Mesenchymal stem cell (in vitro differentiated cells and primary cell): ENCODE data around the gene C22orf23.
"Not testable (repeated sequence)": the region's sequence is repeated elsewhere in the genome, so short reads cannot be mapped to it uniquely, and the experiment has no call there.

ENCODE experiments used
- DNase-seq: peaks from one replicate; pipeline ENCODE4 v3.0.0-alpha.2; 2013
- H2AFZ ChIP-seq: one replicate; pipeline ENCODE4 v1.6.1; 2013; ENCODE audit warnings: low read depth, mild to moderate bottlenecking, control low read depth, inconsistent platforms, low read length, moderate library complexity
- H2AK5ac ChIP-seq: 2 replicates; pipeline ENCODE4 v1.6.1; 2013; ENCODE audit warnings: low read length, moderate library complexity, mild to moderate bottlenecking, inconsistent platforms; ENCODE audit not compliant: severe bottlenecking
- H2BK120ac ChIP-seq: one replicate; pipeline ENCODE4 v1.6.1; 2013; ENCODE audit warnings: low read depth, mild to moderate bottlenecking, inconsistent platforms, low read length, moderate library complexity
- H2BK12ac ChIP-seq, 2 experiments: one replicate each; pipeline ENCODE4 v1.6.1; 2013; ENCODE audit warnings: inconsistent platforms in 2 of 2, low read length in 2 of 2, mild to moderate bottlenecking in 2 of 2, moderate library complexity in 2 of 2, control low read depth in 1 of 2
- H2BK15ac ChIP-seq: one replicate; pipeline ENCODE4 v1.6.1; 2013; ENCODE audit warnings: mild to moderate bottlenecking, low read depth, inconsistent platforms; ENCODE audit not compliant: poor library complexity, severe bottlenecking
- H2BK5ac ChIP-seq: 2 replicates; pipeline ENCODE4 v1.6.1; 2013; ENCODE audit warnings: low read depth, mild to moderate bottlenecking, low read length, control low read depth, inconsistent platforms; ENCODE audit not compliant: poor library complexity, severe bottlenecking
- H3K14ac ChIP-seq, 2 experiments: one replicate each; pipeline ENCODE4 v1.6.1; 2013; ENCODE audit warnings: inconsistent platforms in 2 of 2, low read length in 2 of 2, control low read depth in 1 of 2, mild to moderate bottlenecking in 1 of 2, moderate library complexity in 1 of 2
- H3K18ac ChIP-seq, 2 experiments: one replicate each; pipeline ENCODE4 v1.6.1; 2013; ENCODE audit warnings: inconsistent platforms in 2 of 2, low read length in 2 of 2, control low read depth in 1 of 2, low read depth in 1 of 2, mild to moderate bottlenecking in 1 of 2
- H3K23ac ChIP-seq, 2 experiments: one replicate each; pipeline ENCODE4 v1.6.1; 2013; ENCODE audit warnings: inconsistent platforms in 2 of 2, low read length in 2 of 2, mild to moderate bottlenecking in 2 of 2, moderate library complexity in 2 of 2, control low read depth in 1 of 2
- H3K27ac ChIP-seq: 2 replicates; pipeline ENCODE4 v1.5.1; 2013; ENCODE audit warnings: mild to moderate bottlenecking, moderate library complexity, low read length, control low read depth, inconsistent platforms; ENCODE audit not compliant: poor library complexity, severe bottlenecking
- H3K27me3 ChIP-seq, 2 experiments: 2 replicates each; pipeline versions ENCODE4 v1.6.1 to v1.7.0; 2013; ENCODE audit warnings: low read length in 2 of 2, mild to moderate bottlenecking in 2 of 2, moderate library complexity in 2 of 2, control low read depth in 1 of 2, inconsistent platforms in 1 of 2; ENCODE audit not compliant: control insufficient read depth in 1 of 2, insufficient read depth in 1 of 2
- H3K36me3 ChIP-seq, 2 experiments: 2 replicates each; pipeline versions ENCODE4 v1.6.1 to v1.7.0; 2013; ENCODE audit warnings: low read length in 2 of 2, control low read depth in 1 of 2, inconsistent platforms in 1 of 2, low read depth in 1 of 2, mild to moderate bottlenecking in 1 of 2; ENCODE audit not compliant: insufficient read depth in 2 of 2, control insufficient read depth in 1 of 2
- H3K4ac ChIP-seq, 2 experiments: one replicate each; pipeline ENCODE4 v1.6.1; 2013; ENCODE audit warnings: inconsistent platforms in 2 of 2, low read length in 2 of 2, mild to moderate bottlenecking in 2 of 2, moderate library complexity in 2 of 2, control low read depth in 1 of 2, low read depth in 1 of 2
- H3K4me1 ChIP-seq: 2 replicates; pipeline ENCODE4 v1.6.1; 2013; ENCODE audit warnings: low read depth, low read length, control low read depth; ENCODE audit not compliant: control insufficient read depth, insufficient read depth
- H3K4me2 ChIP-seq: 2 replicates; pipeline ENCODE4 v1.6.1; 2013; ENCODE audit warnings: low read length, mild to moderate bottlenecking, inconsistent platforms; ENCODE audit not compliant: poor library complexity, severe bottlenecking
- H3K4me3 ChIP-seq, 2 experiments: 2 replicates each; pipeline versions ENCODE4 v1.5.1 to v1.7.0; 2013; ENCODE audit warnings: low read length in 2 of 2, mild to moderate bottlenecking in 2 of 2, control low read depth in 1 of 2, low read depth in 1 of 2; ENCODE audit not compliant: insufficient read depth in 1 of 2
- H3K79me1 ChIP-seq: replicated peaks from 2 replicates; pipeline ENCODE4 v1.6.1; 2013; ENCODE audit warnings: mild to moderate bottlenecking, control low read depth, low read length, inconsistent platforms; ENCODE audit not compliant: poor library complexity, severe bottlenecking
- H3K9ac ChIP-seq: 2 replicates; pipeline ENCODE4 v1.7.0; 2013; ENCODE audit warnings: mild to moderate bottlenecking, low read length, moderate library complexity
- H3K9me3 ChIP-seq: 2 replicates; pipeline ENCODE4 v1.7.0; 2013; ENCODE audit warnings: mild to moderate bottlenecking, low read length; ENCODE audit not compliant: control insufficient read depth
- H4K8ac ChIP-seq: one replicate; pipeline ENCODE4 v1.6.1; 2013; ENCODE audit warnings: inconsistent platforms, mild to moderate bottlenecking, low read length, moderate library complexity
- H4K91ac ChIP-seq: one replicate; pipeline ENCODE4 v1.6.1; 2013; ENCODE audit warnings: mild to moderate bottlenecking, low read length, inconsistent platforms
- WGBS: methylation state at CpG from one replicate; pipeline ENCODE4 v1.1.7; 2013; ENCODE audit warnings: mixed read lengths; 5-methylcytosine and 5-hydroxymethylcytosine counted together

Gene C22orf23

DNA sequence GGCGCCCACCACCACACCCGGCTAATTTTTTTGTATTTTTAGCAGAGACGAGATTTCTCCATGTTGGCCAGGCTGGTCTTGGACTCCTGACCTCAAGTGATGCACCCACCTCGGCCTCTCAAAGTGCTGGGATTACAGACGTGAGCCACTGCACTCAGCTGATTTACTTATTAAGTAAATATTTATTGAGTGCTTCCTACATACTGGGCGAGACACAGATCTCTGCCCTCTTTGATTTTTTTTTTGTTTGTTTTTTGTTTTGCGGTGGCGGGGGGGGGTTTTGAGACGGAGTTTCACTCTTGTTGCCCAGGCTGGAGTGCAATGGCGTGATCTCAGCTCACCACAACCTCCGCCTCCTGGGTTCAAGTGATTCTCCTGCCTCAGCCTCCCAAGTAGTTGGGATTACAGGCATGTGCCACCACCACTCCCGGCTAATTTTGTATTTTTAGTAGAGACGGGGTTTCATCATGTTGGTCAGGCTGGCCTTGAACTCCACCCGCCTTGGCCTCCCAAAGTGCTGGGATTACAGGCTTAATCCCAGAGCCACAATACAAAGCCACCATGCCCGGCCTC lies 2.5 kb upstream of the C22orf23 start:
- H2AK5ac ChIP-seq, H4K91ac ChIP-seq, H4K8ac ChIP-seq, H3K27ac ChIP-seq, H3K14ac ChIP-seq, H3K9ac ChIP-seq, H3K4ac ChIP-seq, H3K4me2 ChIP-seq, H2BK15ac ChIP-seq, H3K27me3 ChIP-seq, H2AFZ ChIP-seq, H3K23ac ChIP-seq, H3K9me3 ChIP-seq, H2BK5ac ChIP-seq, H3K4me3 ChIP-seq, H2BK12ac ChIP-seq, H3K18ac ChIP-seq, H2BK120ac ChIP-seq: not testable (repeated sequence)
- peaks cover 11% of the 10 kb centered on the region for H3K4me1 ChIP-seq
- peak; percentile 43 for DNase-seq
- 87% methylated on average over 14 of the region's 15 CpGs for WGBS
- H3K79me1 ChIP-seq, result peaks cover 24% of the 10 kb centered on the region
- H3K36me3 ChIP-seq, result peaks cover 37 to 45% of the 10 kb centered on the region in 2 experiments

DNA sequence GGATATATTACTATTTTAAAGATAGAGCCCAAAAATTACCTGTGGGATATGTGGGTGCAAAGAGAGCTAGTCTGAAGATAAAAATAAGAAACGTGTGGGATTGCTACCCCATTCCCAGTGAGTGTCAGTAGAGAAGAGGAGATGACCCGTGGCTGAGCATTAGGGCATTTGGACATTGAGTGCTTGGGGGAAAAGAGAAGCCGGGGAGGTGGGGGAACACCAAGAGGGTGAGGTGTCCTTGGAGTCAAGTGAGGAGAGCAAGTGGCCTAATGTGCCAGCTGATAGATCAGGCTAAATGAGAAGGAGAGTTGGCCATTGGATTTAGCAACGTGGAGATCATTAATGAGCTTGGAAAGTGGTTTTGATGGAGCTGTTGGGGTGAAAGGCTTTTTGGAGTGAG lies 1.3 kb upstream of the C22orf23 start:
- WGBS, result 95% methylated on average over 4 of the region's 4 CpGs
- H3K9me3 ChIP-seq, result no peaks in the 10 kb centered on the region
- H4K91ac ChIP-seq, result no peak overlapping the region
- H2AFZ ChIP-seq, result no peak overlapping the region
- H3K4me2 ChIP-seq, result peak overlapping the region; percentile 94
- H3K14ac ChIP-seq, result no peak overlapping the region
- H2BK12ac ChIP-seq, result no peak overlapping the region
- H3K9ac ChIP-seq, result peak overlapping the region; percentile 97
- no peak overlapping the region for H3K27ac ChIP-seq
- no peak overlapping the region for H4K8ac ChIP-seq
- H3K27me3 ChIP-seq, result no peaks in the 10 kb centered on the region
- peak overlapping the region in 1 of 2 experiments; percentile 96 for H3K4me3 ChIP-seq
- no peak overlapping the region for H3K4ac ChIP-seq
- H2BK120ac ChIP-seq, result no peak overlapping the region
- peaks cover 27 to 34% of the 10 kb centered on the region in 2 experiments for H3K36me3 ChIP-seq
- H2AK5ac ChIP-seq, result peak overlapping the region; percentile 48
- H3K18ac ChIP-seq, result no peak overlapping the region
- DNase-seq, result no peak
- H3K23ac ChIP-seq, result no peak overlapping the region
- H2BK5ac ChIP-seq, result no peak overlapping the region
- no peak overlapping the region for H2BK15ac ChIP-seq
- peaks cover 19% of the 10 kb centered on the region for H3K79me1 ChIP-seq
- peaks cover 11% of the 10 kb centered on the region for H3K4me1 ChIP-seq

DNA sequence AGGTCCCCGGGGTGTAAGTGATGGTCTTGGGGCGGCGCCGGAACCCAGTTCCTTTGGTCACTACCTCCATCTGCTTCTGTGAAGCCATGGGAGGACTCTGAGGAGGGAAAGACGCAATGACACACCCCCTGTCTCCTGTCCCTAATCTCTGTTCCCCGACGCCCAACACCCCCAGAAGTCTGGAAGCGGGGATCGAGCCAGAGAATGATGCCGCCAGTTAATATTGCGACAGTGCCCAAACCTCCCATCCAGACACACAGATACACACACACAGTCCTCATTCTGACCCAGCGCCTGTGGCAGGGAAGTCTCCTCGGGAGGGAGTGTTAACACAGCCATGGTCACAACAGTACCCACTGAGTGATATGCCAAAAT lies 352 bp downstream of the C22orf23 start:
- peak overlapping the region; percentile 97 for H3K9ac ChIP-seq
- H2AK5ac ChIP-seq, result no peak overlapping the region
- H2AFZ ChIP-seq, result peak overlapping the region; percentile 20
- peaks cover 11% of the 10 kb centered on the region for H3K4me1 ChIP-seq
- no peaks in the 10 kb centered on the region for H3K9me3 ChIP-seq
- no peak overlapping the region for H3K14ac ChIP-seq
- peak overlapping the region; percentile 69 for H4K8ac ChIP-seq
- H3K27me3 ChIP-seq, result no peaks in the 10 kb centered on the region
- WGBS, result 3% methylated on average over 13 of the region's 13 CpGs
- no peak overlapping the region for H3K4ac ChIP-seq
- no peak overlapping the region for H3K23ac ChIP-seq
- DNase-seq, result no peak
- H3K4me3 ChIP-seq, result peak overlapping the region; percentile 90 to 96
- H3K4me2 ChIP-seq, result peak overlapping the region; percentile 84
- no peak overlapping the region for H4K91ac ChIP-seq
- H2BK15ac ChIP-seq, result no peak overlapping the region
- no peak overlapping the region for H2BK5ac ChIP-seq
- H3K18ac ChIP-seq, result no peak overlapping the region
- H3K79me1 ChIP-seq, result peaks cover 17% of the 10 kb centered on the region
- H2BK12ac ChIP-seq, result no peak overlapping the region
- no peak overlapping the region for H2BK120ac ChIP-seq
- peaks cover 17 to 19% of the 10 kb centered on the region in 2 experiments for H3K36me3 ChIP-seq
- no peak overlapping the region for H3K27ac ChIP-seq

DNA sequence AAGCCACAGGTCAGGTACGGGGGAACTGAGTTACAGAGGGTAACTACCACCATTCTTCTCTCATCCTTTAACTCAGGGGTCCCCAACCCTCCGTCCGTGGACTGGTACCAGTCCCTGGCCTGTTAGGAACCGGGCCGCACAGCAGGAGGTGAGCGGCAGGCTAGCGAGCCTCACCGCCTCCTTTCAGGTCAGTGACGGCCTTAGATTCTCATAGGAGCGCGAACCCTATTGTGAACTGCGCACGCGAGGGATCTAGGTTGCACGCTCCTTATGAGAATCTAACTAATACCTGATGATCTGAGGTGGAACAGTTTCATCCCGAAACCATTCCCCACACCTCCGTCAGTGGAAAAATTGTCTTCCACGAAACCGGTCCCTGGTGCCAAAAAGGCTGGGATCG lies 772 bp downstream of the C22orf23 start:
- peaks cover 16% of the 10 kb centered on the region for H3K79me1 ChIP-seq
- 24% methylated on average over 14 of the region's 20 CpGs for WGBS
- H2AK5ac ChIP-seq, H2BK15ac ChIP-seq, H3K4ac ChIP-seq, H3K18ac ChIP-seq, H3K9me3 ChIP-seq, DNase-seq, H3K27ac ChIP-seq, H2BK120ac ChIP-seq, H4K91ac ChIP-seq, H3K14ac ChIP-seq, H2BK5ac ChIP-seq, H3K27me3 ChIP-seq: not testable (repeated sequence)
- peak overlapping the region; percentile 84 for H3K4me2 ChIP-seq
- H2AFZ ChIP-seq, result peak overlapping the region; percentile 20
- peaks cover 11% of the 10 kb centered on the region for H3K4me1 ChIP-seq
- peak overlapping the region in 1 of 2 experiments; percentile 96 for H3K4me3 ChIP-seq
- H4K8ac ChIP-seq, result peak overlapping the region; percentile 69
- H3K9ac ChIP-seq, result peak overlapping the region; percentile 97
- H3K36me3 ChIP-seq, result peaks cover 13 to 15% of the 10 kb centered on the region in 2 experiments
- peak overlapping the region in 1 of 2 experiments; percentile 69 for H2BK12ac ChIP-seq
- peak overlapping the region in 1 of 2 experiments; percentile 70 for H3K23ac ChIP-seq
